Coronary artery (tissue), 2 donors: ENCODE data around the gene IL1R1.

ENCODE experiments used
- DNase-seq: peaks from one replicate; pipeline ENCODE4 v3.0.0-alpha.2; 2017; ENCODE audit warnings: low spot score
- H3K27ac ChIP-seq, 2 donors: fragments of 200-600 bp; sonication (generic); one replicate each; pipeline ENCODE4 v1.5.1; 2016 to 2019
- H3K4me3 ChIP-seq: fragments of 200-600 bp; sonication (generic); 2 replicates; pipeline ENCODE4 v1.5.1; 2016; ENCODE audit warnings: mild to moderate bottlenecking, moderate library complexity
- TF ChIP-seq, protein P1 (sequence below): fragments of 200-600 bp; sonication (generic); IDR thresholded peaks from one replicate; pipeline ENCODE4 v1.5.1; 2019; ENCODE audit warnings: antibody characterized with exemption

Gene IL1R1

DNA sequence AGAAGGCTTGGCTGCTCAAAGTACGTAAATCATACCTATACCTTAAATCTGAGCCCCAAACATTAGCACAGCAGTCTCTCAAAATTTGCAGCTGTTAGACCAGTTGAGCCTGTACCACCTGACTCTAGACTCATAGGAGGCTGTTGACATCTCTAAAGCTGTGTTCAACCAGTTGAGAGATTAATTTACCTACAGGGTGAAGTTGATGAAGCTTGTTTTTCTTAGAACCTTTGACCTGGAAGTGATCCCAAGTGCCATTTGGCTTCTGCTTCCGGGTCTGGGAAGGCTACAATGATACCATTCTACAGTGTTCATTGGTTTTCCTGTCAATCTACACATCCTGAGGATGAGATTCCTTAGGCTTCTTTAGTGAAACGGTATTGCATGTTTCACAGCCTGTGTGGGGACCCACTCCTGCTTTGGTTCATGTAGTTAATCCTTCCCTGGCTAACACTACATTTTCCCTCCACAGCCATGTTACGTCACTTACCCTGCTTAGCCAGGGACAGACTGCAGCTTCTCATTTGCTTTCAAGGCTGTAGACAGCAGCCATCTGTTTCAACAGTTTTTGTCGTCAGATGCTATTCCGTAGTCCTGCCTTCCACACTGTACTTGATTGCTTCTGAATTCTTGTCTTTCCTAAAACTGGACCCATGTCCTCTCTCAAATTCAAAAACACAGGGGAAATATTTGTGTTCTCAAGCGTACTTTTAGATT is 39.5 kb downstream of the IL1R1 start:
- TF ChIP-seq, protein P1, sequence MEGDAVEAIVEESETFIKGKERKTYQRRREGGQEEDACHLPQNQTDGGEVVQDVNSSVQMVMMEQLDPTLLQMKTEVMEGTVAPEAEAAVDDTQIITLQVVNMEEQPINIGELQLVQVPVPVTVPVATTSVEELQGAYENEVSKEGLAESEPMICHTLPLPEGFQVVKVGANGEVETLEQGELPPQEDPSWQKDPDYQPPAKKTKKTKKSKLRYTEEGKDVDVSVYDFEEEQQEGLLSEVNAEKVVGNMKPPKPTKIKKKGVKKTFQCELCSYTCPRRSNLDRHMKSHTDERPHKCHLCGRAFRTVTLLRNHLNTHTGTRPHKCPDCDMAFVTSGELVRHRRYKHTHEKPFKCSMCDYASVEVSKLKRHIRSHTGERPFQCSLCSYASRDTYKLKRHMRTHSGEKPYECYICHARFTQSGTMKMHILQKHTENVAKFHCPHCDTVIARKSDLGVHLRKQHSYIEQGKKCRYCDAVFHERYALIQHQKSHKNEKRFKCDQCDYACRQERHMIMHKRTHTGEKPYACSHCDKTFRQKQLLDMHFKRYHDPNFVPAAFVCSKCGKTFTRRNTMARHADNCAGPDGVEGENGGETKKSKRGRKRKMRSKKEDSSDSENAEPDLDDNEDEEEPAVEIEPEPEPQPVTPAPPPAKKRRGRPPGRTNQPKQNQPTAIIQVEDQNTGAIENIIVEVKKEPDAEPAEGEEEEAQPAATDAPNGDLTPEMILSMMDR, result no peak
- Histone ChIP-seq H3K27ac (no peak overlapping the region), H3K4me3 (no peak overlapping the region)
- DNase-seq, result no peak

DNA sequence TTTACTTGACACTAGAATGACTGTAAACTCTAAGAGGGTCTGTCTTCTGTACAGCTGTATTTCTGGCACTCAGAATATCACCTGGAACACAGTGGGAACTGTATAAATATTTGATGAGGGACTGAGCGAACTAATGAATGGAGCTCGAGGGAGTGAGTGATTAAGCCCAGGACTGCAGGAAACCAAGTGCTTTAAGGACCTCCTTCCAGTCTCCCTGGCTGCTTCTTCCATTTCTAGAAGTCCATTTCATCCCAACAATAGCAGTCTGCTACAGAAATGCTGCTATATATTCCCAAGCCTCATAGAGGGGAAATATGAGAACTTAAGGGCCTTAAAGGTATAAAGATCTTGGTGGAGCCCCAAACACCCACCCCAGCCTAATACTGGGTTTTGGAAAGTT is 41.5 kb downstream of the IL1R1 start:
- TF ChIP-seq, protein P1, result no peak
- DNase-seq, result no peak
- no peak overlapping the region for H3K27ac ChIP-seq
- no peak overlapping the region for H3K4me3 ChIP-seq

DNA sequence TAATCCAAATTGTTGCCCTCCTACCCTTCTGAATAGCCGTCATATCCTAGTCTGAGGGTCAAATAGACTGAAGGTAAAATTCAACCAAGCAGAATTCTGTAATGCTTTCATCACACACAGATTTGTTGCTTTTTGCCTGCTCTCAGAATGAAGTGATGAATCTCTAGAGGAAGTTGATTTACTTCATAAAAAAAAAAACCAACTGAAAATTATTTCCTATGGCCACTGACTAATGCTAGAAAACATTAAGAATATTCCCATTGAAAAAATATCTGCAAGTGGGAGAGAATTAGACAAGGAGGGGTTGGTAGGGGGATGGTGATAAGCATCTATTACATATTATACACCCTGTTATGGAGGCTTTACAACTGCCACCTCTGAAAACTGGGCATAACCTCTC is 42.0 kb downstream of the IL1R1 start:
- DNase-seq, result no peak
- Histone ChIP-seq H3K27ac (no peak overlapping the region), H3K4me3 (no peak overlapping the region)
- TF ChIP-seq, protein P1, result no peak

DNA sequence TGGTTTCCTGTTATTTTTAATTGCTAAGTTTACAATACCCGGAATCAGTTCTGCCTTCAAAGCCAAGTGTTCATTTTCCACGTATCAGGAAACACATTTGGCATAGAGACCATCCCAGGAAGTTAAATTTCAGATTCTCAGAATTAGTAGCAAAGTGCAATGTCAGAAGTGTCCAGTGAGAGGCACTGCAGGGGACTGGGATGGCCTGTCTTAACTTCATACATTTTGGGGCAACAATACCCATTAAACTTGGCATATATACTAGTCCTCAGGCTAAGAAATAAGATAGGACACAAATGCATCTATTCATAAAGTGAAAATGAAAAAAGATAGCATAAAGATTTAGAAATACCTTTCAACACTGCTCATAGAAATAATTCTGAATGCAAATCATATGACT is 42.8 kb downstream of the IL1R1 start:
- no peak overlapping the region for H3K27ac ChIP-seq
- no peak for DNase-seq
- no peak overlapping the region for H3K4me3 ChIP-seq
- TF ChIP-seq, protein P1, result no peak

DNA sequence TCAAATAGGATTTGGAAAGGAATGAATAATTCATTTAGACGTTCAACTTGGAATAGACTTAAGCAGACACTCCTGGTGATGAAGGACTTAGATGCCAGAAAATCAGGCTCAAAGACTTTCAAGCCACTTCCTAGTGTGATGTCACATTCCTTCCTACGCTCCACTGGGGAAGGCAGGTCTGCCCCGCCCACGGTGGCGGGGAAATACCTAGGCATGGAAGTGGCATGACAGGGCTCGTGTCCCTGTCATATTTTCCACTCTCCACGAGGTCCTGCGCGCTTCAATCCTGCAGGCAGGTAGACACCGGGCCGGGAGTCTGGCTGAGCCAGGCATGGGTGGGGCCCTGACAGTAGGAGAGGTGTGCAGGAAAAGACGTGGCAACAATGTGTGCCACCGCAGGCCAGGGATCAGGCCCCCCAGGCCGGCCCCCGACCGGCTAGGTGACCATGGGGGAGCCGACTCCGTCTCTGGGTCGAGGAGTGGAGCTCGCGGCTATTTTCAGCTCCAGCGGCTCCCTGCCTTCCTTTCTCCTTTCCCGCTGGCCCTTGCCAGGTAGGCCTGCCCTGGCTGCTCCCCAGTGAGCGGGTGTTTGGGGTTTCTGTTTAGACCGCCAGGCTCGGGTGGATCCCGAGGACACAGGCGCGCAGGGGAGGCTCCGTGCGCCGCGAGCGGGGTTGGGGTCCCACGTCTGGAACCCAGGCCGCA is 44.4 kb downstream of the IL1R1 start, which contains the start of gene IL1RL2:
Gene IL1RL2 (plus strand): TSS at position 233 of the 705 bp plus-strand sequence. CDS start 845 bp downstream, outside the sequence.
- Histone ChIP-seq H3K4me3 (peak within 1 kb of the TSS; percentile 73), H3K27ac (peak within 1 kb of the TSS; percentile 32 to 47)
- DNase-seq, result no peak
- TF ChIP-seq, protein P1, result no peak

DNA sequence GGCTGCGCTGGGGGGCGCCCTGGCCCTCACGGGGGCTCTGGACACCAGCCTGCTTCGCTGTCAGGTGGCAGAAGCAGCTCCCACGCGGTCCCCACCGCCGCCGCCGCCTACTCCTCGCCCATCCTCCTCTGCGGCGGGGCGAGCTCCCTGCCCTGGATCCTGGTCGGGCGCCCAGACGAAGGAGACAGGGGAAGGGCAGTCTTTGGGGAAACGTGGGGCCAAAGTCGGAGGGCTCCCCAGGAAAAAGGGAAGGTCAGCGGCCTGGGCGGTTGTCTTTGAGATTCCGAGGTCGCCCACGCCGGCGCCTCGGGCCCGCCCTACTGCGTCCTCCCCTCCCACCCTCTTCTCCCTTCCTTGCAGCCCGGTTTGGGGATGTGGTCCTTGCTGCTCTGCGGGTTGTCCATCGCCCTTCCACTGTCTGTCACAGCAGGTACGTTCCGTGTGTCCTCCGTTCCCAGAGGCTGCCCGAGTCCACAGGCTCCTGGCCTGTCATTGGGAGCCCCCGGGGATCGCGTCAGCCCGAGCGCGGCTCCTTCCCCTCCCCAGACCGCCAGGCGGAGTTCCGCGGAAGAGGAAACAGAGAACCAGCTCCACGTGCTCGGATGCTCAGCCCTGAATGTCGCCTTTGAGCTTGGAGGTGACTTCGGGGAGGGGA is 45.1 kb downstream of the IL1R1 start:
- TF ChIP-seq, protein P1, result no peak
- DNase-seq, result peak; percentile 78
- peak overlapping the region; percentile 32 to 47 for H3K27ac ChIP-seq

More for the DNA sequence above, 45.1 kb downstream of the IL1R1 start:
- peak overlapping the region; percentile 73 for H3K4me3 ChIP-seq
